ENCODE results near the gene CHRNB2.

GRCh38 chr1:154567386-154568156 is at the start of gene CHRNB2:
- TF ChIP-seq, protein P1, sequence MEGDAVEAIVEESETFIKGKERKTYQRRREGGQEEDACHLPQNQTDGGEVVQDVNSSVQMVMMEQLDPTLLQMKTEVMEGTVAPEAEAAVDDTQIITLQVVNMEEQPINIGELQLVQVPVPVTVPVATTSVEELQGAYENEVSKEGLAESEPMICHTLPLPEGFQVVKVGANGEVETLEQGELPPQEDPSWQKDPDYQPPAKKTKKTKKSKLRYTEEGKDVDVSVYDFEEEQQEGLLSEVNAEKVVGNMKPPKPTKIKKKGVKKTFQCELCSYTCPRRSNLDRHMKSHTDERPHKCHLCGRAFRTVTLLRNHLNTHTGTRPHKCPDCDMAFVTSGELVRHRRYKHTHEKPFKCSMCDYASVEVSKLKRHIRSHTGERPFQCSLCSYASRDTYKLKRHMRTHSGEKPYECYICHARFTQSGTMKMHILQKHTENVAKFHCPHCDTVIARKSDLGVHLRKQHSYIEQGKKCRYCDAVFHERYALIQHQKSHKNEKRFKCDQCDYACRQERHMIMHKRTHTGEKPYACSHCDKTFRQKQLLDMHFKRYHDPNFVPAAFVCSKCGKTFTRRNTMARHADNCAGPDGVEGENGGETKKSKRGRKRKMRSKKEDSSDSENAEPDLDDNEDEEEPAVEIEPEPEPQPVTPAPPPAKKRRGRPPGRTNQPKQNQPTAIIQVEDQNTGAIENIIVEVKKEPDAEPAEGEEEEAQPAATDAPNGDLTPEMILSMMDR (IDR thresholded peaks at IDR 0.05; ENCODE audit: poor library complexity): no peak
- TF ChIP-seq EZH2 (IDR thresholded peaks at IDR 0.05; ENCODE audit: borderline replicate concordance): no peak
